ENCODE results near the gene VWF.

The VWF gene

GRCh38 chr12:6074979-6075585 lies 49.4 kb downstream of the VWF start:
- no peak for FAIRE-seq

DNA sequence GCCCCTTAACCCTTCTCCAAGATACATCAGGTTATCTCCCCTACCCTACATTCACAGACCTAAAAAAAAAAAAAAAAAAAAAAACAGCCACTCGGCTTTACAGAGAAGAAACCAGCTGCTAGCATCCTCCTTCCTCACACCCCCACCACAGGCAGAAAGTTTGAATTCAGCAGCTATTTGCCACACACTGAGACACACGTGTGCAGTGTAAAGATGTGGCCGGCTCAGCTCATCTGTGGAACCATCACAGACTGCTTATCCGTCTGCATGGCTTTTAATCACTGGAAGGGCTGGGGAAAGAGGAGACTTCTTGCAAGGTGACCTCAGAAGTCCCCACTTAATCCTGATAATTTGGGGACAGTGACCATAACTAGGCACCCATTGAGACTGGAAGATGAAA lies 50.0 kb downstream of the VWF start:
- no peak for FAIRE-seq

DNA sequence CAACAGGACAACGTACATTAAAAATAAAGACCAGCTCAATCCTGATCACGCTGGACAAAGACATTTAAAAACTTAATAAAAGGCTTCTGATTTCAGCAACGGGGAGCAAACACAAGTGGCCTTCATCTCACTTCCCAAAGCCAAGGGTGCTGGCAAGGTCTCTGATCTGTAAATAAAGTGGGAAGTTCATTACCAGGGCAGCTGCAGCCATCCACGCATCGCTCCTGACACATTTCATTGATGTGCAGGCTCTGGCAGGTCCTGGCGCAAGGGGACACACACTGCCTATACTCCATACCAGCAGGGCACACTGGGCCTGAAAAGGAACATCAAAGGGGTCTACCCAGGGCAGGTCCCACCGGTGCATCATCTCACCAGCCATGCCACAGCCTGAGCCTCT lies 51.0 kb downstream of the VWF start:
- FAIRE-seq: no peak

DNA sequence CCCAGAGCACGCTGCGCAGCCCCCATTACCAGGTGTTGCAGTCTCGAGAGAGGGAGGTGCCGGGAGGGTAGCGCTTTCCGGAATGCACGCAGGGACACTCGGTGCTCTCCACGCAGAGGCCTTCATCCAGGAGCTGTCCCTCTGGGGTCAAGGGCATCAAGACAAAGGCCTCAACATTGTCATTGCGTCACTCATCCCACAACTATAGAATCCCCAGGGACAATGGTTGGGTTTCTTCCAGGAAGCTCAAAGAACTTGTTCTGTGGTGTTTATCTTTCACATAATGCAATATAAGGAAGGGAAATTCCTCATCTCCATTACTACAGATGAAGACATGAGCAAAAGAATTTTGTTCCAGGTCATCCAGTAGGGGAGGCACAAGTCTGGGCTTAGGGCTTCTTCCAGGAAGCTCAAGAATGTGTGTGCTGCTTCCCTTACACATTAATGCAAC lies 52.1 kb downstream of the VWF start:
- FAIRE-seq: no peak

GRCh38 chr12:6071589-6071988 lies 52.9 kb downstream of the VWF start:
- no peak for FAIRE-seq

DNA sequence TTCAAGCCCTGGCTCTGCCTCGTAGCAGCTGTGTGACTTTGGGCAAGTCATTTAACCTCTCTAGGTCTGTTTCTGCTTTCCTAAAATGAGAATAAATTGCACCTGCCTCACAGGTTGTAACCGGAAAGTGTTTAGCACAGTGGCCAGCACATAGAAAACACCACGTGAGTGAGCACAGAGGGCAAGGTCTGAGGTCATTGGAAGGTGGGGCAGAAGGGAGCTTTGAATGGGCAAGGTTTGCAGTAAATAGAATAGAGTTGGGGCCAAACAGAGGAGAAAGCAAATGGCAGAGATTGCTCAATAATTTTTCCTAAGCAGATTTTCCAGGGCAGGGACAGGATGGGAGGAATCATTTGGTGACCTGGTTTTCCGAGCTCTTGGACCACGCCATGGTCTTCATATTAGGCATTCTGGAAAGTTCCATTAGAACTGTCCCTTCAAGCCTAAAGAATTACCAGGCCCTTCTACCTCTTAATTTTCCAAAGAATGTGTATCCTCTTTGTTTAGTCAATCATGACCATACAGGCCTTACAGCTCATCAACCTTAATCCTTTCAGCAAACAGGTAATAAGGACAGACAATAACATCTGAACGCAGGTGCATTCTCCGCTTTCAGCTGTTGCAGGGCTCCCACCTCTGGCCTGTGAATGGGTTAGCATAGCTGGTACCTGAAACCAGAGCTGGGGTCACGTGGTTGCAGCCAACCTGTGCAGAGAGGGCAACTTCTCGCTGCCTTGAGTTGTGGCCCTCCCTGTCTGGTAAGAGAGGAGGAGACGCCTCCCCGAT lies 53.8 kb downstream of the VWF start:
- FAIRE-seq: no peak

- no peak for FAIRE-seq
These were observed 54.9 kb downstream of the VWF start for GRCh38 chr12:6069437-6070093.

GRCh38 chr12:6068227-6068626 lies 56.2 kb downstream of the VWF start:
- no peak for FAIRE-seq

DNA sequence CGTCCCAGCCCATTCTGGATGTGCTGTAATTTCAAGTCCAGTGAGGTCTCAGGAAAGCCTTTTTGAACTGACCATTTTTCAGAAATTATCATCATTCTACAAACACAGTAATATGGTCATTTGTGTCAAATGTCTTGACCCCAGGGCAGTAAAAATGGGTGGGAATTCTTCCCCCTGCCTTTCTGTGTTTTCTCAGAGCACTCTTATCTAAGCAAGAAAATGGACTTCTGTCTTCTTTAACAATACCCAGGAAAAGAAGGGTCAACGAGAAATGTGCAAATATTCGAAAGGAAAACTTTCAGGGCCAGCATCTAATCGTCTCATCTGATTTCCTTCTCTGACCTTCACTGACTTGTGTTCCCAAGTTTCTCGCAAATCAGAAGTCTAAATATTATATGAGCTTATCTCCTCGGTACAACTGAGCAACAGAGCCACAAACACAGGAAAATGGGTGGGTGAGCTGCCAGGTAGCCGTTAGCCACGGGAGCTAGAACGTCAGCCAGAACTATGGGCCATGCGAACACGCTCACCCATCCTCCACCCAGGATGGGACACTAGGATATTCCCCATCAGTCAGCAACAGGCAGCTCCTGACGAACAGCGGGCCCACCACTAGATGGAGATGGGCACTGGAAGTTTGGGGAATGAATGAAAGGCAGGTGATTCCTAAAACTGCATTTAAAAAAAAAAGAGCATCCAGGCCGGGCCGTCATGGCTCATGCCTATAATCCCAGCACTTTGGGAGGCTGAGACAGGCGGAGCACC lies 57.1 kb downstream of the VWF start:
- FAIRE-seq: no peak

GRCh38 chr12:6066651-6067050 lies 57.8 kb downstream of the VWF start:
- no peak for FAIRE-seq

GRCh38 chr12:6065863-6066199 lies 58.6 kb downstream of the VWF start:
- FAIRE-seq: no peak

GRCh38 chr12:6065131-6065862 lies 59.2 kb downstream of the VWF start:
- FAIRE-seq: no peak

GRCh38 chr12:6062757-6063735 lies 61.4 kb downstream of the VWF start:
- no peak for FAIRE-seq

- FAIRE-seq: no peak
These were observed 62.1 kb downstream of the VWF start for GRCh38 chr12:6062395-6062756.

DNA sequence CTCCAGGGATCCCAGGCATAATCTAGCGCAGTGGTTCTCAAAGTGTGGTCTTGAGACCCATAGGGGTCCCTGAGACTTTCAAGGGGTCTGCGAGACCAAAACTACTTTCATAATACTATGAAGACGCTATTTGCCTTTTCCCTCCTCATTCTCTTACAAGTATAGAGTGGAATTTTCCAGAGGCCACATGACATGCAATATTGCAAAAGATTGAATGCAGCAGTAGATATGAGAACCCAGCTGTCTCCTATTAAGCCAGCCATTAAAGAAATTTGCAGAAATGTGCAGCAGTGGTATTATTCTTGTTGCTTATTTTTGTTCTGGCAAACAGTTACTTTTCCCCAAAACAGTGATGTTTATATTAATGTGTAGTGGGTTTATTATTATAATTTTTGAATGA lies 62.8 kb downstream of the VWF start:
- FAIRE-seq: no peak

- FAIRE-seq: no peak
These were observed 64.5 kb downstream of the VWF start for GRCh38 chr12:6059860-6060565.

DNA sequence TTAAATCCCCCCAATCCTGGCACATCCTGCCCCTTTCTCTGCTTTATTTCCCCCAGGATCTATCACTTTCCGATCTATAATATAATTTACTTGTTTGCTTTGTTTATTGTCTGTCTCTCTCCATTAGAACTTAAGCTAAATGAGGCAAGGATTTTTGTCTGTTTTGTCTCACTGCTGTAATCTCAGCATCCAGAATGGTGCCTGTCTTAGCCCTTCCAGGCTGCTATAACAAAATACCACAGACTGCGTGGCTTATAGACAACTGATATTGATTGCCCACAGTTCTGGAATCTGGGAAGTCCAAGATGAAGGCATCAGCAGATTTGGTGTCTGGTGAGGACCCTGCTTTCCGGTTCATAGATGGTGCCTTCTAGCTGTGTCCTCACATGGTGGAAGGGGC lies 65.2 kb downstream of the VWF start:
- FAIRE-seq: no peak

DNA sequence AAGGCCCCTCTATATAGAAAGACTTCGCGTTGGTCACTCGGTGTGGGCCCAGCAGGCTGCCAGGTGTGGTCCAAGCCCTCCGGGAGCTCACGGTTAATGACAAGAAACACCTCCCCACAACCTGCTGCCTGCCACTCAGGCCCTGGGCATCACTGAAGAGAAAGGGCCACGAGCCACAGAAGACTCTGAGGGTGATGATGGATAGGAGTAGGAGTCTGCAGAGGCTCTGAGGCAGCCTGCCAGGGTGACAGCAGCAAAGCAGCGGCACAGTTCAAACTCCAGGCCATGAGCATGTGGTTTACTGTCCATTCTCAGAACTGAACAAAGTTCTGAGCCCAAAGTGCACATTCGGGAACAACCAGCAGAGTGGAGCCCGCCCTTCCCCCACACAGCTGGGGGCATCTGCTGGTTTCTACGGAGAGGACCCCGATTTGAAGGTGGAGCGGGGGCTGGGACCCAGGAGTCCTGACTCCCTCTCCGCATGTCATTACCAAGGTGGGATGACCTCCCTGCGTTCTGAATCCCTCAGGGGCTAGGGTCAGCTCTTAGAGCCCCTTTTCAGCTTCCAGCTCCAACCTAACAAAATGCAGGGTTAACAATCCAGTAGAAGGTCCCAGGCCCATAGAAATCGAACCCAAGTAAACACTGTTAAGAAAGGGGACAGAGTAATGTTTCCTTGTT lies 65.8 kb downstream of the VWF start:
- FAIRE-seq: no peak

DNA sequence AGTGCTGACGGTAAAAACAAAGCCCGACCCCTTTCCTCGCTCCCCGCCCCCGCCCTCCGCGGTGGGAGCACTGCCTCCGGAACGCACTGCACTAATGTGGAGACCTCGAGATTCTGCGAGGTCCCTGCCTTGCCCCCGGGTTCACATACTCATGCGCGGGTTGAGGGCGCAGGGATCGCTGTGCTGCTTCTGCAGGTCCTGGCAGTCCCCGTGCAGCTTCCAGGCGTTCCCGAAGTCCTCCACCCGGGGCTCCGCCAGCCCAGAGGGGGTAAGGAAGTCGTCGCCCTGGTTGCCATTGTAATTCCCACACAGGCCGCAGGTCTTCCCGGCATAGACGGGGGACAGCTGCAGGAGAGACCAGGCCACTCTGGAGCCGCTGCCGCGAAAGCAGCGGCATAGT lies 66.8 kb downstream of the VWF start:
- FAIRE-seq: no peak

Data from A204.1 (cell line).